ENCODE results near the gene TNFRSF18.

Gene TNFRSF18

DNA sequence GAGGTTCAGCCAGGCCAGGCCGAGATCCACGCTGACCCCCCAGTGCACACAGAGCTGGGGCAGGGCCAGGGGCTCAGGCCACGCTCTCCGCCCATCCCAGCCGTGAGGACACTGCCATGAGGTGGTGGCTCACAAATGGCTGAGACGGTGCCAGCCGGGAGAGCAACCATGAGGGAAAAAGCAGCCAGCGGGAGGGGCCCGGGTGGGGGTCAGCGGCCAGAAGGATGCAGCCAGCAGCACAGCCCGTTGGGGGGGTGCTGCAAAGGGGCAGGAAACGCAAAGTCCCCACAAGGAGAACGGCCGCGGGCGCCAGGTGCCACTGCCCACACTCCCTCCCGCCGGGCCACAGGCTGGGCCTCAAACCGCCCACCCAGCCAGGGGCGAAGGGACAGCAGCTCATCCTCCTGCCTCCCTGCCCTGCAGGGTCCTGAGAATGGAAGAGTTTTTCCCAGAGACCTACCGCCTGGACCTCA is 24.4 kb downstream of the TNFRSF18 start:
- H2BK12ac ChIP-seq (ENCODE audit: low read length): no peak overlapping the region

GRCh38 chr1:1181129-1181937 is 25.1 kb downstream of the TNFRSF18 start:
- no peak overlapping the region for H3K27ac ChIP-seq (ENCODE audit: low read depth, low read length)
- no peak overlapping the region for H2AFZ ChIP-seq (ENCODE audit: insufficient read depth, low read length, poor library complexity)
- H3K9ac ChIP-seq (ENCODE audit: low read length): no peak overlapping the region
- peaks cover 2 to 6% of the 10 kb centered on the region in 2 experiments for H3K4me1 ChIP-seq (ENCODE audit: control insufficient read depth in 1 of 2, insufficient read depth in 2 of 2, low read length in 2 of 2)
- no peak overlapping the region for H3K4me3 ChIP-seq (ENCODE audit: low read depth, low read length)
- H2AK5ac ChIP-seq (ENCODE audit: low read length): no peak overlapping the region
- no peak overlapping the region for H3K18ac ChIP-seq (ENCODE audit: low read length)
- no peaks in the 10 kb centered on the region for H3K36me3 ChIP-seq (ENCODE audit: control insufficient read depth in 1 of 2, insufficient read depth in 2 of 2, low read length in 2 of 2)
- H4K12ac ChIP-seq (ENCODE audit: low read depth, low read length): no peak overlapping the region
- no peak overlapping the region for H3K4me2 ChIP-seq (ENCODE audit: low read length)
- no peak for DNase-seq
- H3K23ac ChIP-seq (ENCODE audit: low read length): no peak overlapping the region
- peaks cover 8% of the 10 kb centered on the region for H3K9me3 ChIP-seq (ENCODE audit: insufficient read depth, low read depth, low read length)
- no peaks in the 10 kb centered on the region for H3K79me2 ChIP-seq (ENCODE audit: control insufficient read depth, insufficient read depth, low read length, poor library complexity)
- no peak overlapping the region for H3K4ac ChIP-seq (ENCODE audit: low read depth, low read length)
- no peak overlapping the region for H2BK5ac ChIP-seq (ENCODE audit: low read depth, low read length, poor library complexity)
- H3K27me3 ChIP-seq (ENCODE audit: insufficient read depth, low read length): no peaks in the 10 kb centered on the region
- H2BK12ac ChIP-seq (ENCODE audit: low read length): no peak overlapping the region
- no peak overlapping the region for H2BK120ac ChIP-seq (ENCODE audit: insufficient read depth, low read length, poor library complexity)
- no peak overlapping the region for H4K91ac ChIP-seq (ENCODE audit: low read depth, low read length)
- no peaks in the 10 kb centered on the region for H3K79me1 ChIP-seq (ENCODE audit: low read length)
- WGBS (ENCODE audit: extremely low coverage, insufficient coverage, insufficient read length): no CpG with 5 or more reads among the region's 26 CpGs
- no peak overlapping the region for H4K8ac ChIP-seq (ENCODE audit: low read depth, low read length)
- H3K14ac ChIP-seq (ENCODE audit: low read length): no peak overlapping the region

More for the DNA sequence above, 24.4 kb downstream of the TNFRSF18 start:
- Histone ChIP-seq H3K36me3 (ENCODE audit: control insufficient read depth in 1 of 2, insufficient read depth in 2 of 2, low read length in 2 of 2) (no peaks in the 10 kb centered on the region), H4K12ac (ENCODE audit: low read depth, low read length) (no peak overlapping the region), H3K79me2 (ENCODE audit: control insufficient read depth, insufficient read depth, low read length, poor library complexity) (no peaks in the 10 kb centered on the region), H3K14ac (ENCODE audit: low read length) (no peak overlapping the region), H3K79me1 (ENCODE audit: low read length) (no peaks in the 10 kb centered on the region), H3K4me1 (ENCODE audit: control insufficient read depth in 1 of 2, insufficient read depth in 2 of 2, low read length in 2 of 2) (peaks cover 0 to under 1% of the 10 kb centered on the region in 2 experiments), H4K8ac (ENCODE audit: low read depth, low read length) (no peak overlapping the region), H3K27ac (ENCODE audit: low read depth, low read length) (no peak overlapping the region), H3K4me2 (ENCODE audit: low read length) (no peak overlapping the region), H3K23ac (ENCODE audit: low read length) (no peak overlapping the region), H2AK5ac (ENCODE audit: low read length) (no peak overlapping the region), H2BK5ac (ENCODE audit: low read depth, low read length, poor library complexity) (no peak overlapping the region), H3K18ac (ENCODE audit: low read length) (no peak overlapping the region), H3K9ac (ENCODE audit: low read length) (no peak overlapping the region), H3K9me3 (ENCODE audit: insufficient read depth, low read depth, low read length) (peaks cover 8% of the 10 kb centered on the region), H3K27me3 (ENCODE audit: insufficient read depth, low read length) (no peaks in the 10 kb centered on the region), H3K4me3 (ENCODE audit: low read depth, low read length) (no peak overlapping the region), H2BK120ac (ENCODE audit: insufficient read depth, low read length, poor library complexity) (no peak overlapping the region), H3K4ac (ENCODE audit: low read depth, low read length) (no peak overlapping the region), H2AFZ (ENCODE audit: insufficient read depth, low read length, poor library complexity) (no peak overlapping the region), H4K91ac (ENCODE audit: low read depth, low read length) (no peak overlapping the region)
- DNase-seq: no peak
- no CpG with 5 or more reads among the region's 21 CpGs for WGBS (ENCODE audit: extremely low coverage, insufficient coverage, insufficient read length)

GRCh38 chr1:1179983-1180861 is 26.2 kb downstream of the TNFRSF18 start:
- no CpG with 5 or more reads among the region's 51 CpGs for WGBS (ENCODE audit: extremely low coverage, insufficient coverage, insufficient read length)
- Histone ChIP-seq H4K12ac (ENCODE audit: low read depth, low read length) (no peak overlapping the region), H3K27me3 (ENCODE audit: insufficient read depth, low read length) (no peaks in the 10 kb centered on the region), H3K4ac (ENCODE audit: low read depth, low read length) (no peak overlapping the region), H4K91ac (ENCODE audit: low read depth, low read length) (no peak overlapping the region), H2BK12ac (ENCODE audit: low read length) (no peak overlapping the region), H3K27ac (ENCODE audit: low read depth, low read length) (no peak overlapping the region), H2AFZ (ENCODE audit: insufficient read depth, low read length, poor library complexity) (no peak overlapping the region), H2AK5ac (ENCODE audit: low read length) (no peak overlapping the region), H3K36me3 (ENCODE audit: control insufficient read depth in 1 of 2, insufficient read depth in 2 of 2, low read length in 2 of 2) (no peaks in the 10 kb centered on the region), H2BK120ac (ENCODE audit: insufficient read depth, low read length, poor library complexity) (no peak overlapping the region), H4K8ac (ENCODE audit: low read depth, low read length) (no peak overlapping the region), H3K9ac (ENCODE audit: low read length) (no peak overlapping the region), H3K4me2 (ENCODE audit: low read length) (no peak overlapping the region), H2BK5ac (ENCODE audit: low read depth, low read length, poor library complexity) (no peak overlapping the region), H3K79me1 (ENCODE audit: low read length) (no peaks in the 10 kb centered on the region), H3K23ac (ENCODE audit: low read length) (no peak overlapping the region), H3K18ac (ENCODE audit: low read length) (no peak overlapping the region), H3K14ac (ENCODE audit: low read length) (no peak overlapping the region), H3K9me3 (ENCODE audit: insufficient read depth, low read depth, low read length) (peaks cover 15% of the 10 kb centered on the region), H3K4me1 (ENCODE audit: control insufficient read depth in 1 of 2, insufficient read depth in 2 of 2, low read length in 2 of 2) (peaks cover 2 to 6% of the 10 kb centered on the region in 2 experiments), H3K4me3 (ENCODE audit: low read depth, low read length) (no peak overlapping the region), H3K79me2 (ENCODE audit: control insufficient read depth, insufficient read depth, low read length, poor library complexity) (no peaks in the 10 kb centered on the region)
- no peak for DNase-seq

DNA sequence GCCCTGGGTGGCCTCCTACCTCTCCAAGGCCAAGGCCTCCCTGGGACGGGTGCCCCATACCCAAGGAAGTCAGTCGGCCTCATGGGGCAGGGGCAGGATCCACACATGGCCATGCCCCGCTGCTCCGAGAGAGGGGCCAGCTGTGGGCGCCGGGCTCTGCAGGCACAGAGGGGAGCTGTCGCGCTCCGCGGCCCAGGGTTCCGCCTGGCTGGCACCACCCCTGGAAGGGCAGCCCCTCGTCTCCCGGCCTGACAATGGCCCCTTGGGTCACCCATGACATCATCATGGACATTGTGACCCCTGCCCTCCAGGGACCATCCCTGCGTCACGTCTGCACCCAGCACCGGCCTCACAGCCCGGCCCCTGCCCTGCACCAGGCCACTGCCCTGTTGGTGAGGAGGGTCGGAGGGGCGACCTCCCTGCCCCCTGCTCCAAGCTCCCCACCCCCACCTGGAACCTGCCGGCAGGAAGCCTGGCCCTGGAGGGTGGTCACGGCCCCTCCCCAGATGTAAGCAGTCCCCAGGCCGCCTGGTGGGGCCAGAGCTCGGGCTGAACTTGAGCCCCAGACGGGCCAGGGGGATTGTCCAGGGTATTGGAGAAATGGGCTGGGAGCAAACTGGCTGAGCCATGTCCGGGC is 26.9 kb downstream of the TNFRSF18 start:
- Histone ChIP-seq H3K18ac (ENCODE audit: low read length) (no peak overlapping the region), H2AK5ac (ENCODE audit: low read length) (no peak overlapping the region), H3K27me3 (ENCODE audit: insufficient read depth, low read length) (no peaks in the 10 kb centered on the region), H3K79me1 (ENCODE audit: low read length) (no peaks in the 10 kb centered on the region), H2BK120ac (ENCODE audit: insufficient read depth, low read length, poor library complexity) (no peak overlapping the region), H3K79me2 (ENCODE audit: control insufficient read depth, insufficient read depth, low read length, poor library complexity) (no peaks in the 10 kb centered on the region), H4K12ac (ENCODE audit: low read depth, low read length) (no peak overlapping the region), H3K9me3 (ENCODE audit: insufficient read depth, low read depth, low read length) (peaks cover 11% of the 10 kb centered on the region), H2BK12ac (ENCODE audit: low read length) (no peak overlapping the region), H2AFZ (ENCODE audit: insufficient read depth, low read length, poor library complexity) (no peak overlapping the region), H3K4me2 (ENCODE audit: low read length) (no peak overlapping the region), H3K4me1 (ENCODE audit: control insufficient read depth in 1 of 2, insufficient read depth in 2 of 2, low read length in 2 of 2) (peaks cover 2 to 6% of the 10 kb centered on the region in 2 experiments), H3K4ac (ENCODE audit: low read depth, low read length) (no peak overlapping the region), H3K14ac (ENCODE audit: low read length) (no peak overlapping the region), H4K91ac (ENCODE audit: low read depth, low read length) (no peak overlapping the region), H3K9ac (ENCODE audit: low read length) (no peak overlapping the region), H2BK5ac (ENCODE audit: low read depth, low read length, poor library complexity) (no peak overlapping the region), H3K36me3 (ENCODE audit: control insufficient read depth in 1 of 2, insufficient read depth in 2 of 2, low read length in 2 of 2) (no peaks in the 10 kb centered on the region), H3K27ac (ENCODE audit: low read depth, low read length) (no peak overlapping the region), H4K8ac (ENCODE audit: low read depth, low read length) (no peak overlapping the region), H3K4me3 (ENCODE audit: low read depth, low read length) (no peak overlapping the region), H3K23ac (ENCODE audit: low read length) (no peak overlapping the region)
- no CpG with 5 or more reads among the region's 25 CpGs for WGBS (ENCODE audit: extremely low coverage, insufficient coverage, insufficient read length)
- DNase-seq: no peak
